ENCODE data around the gene NKAPD1.

GRCh38 chr11:112118176-112118575 lies 44.1 kb downstream of the NKAPD1 start:
- no peak for TF ChIP-seq CTCF (IDR thresholded peaks at IDR 0.05)
- no peak for TF ChIP-seq ZFX (IDR thresholded peaks at IDR 0.05; ENCODE audit: borderline replicate concordance)
